HG03135 (cell line): ENCODE measurements around the gene ANKRD40CL.

Experiments
- ATAC-seq: cut with Tn5 transposase; IDR thresholded peaks from one replicate; pipeline ENCODE4 v1.9.1; 2021; ENCODE audit warnings: mild to moderate bottlenecking, moderate library complexity; ENCODE audit not compliant: unreplicated experiment

Gene ANKRD40CL

GRCh38 chr17:50719144-50719923, 48.0 kb downstream of the ANKRD40CL start, which contains the start of gene LUC7L3:
TSS of gene LUC7L3 (plus strand) at chr17:50719603. CDS start at chr17:50719733, 130 bp downstream.
- peak; percentile 84 for ATAC-seq

GRCh38 chr17:50715471-50715870, 51.8 kb downstream of the ANKRD40CL start:
- ATAC-seq: no peak

- ATAC-seq: no peak
Measured at GRCh38 chr17:50712641-50713040, 54.7 kb downstream of the ANKRD40CL start.
